Activated CD8-positive, alpha-beta memory T cell treated with anti-CD3 and anti-CD28 coated beads for 36 hours (primary cell): ENCODE results near the gene TNS3. TPM values are rescaled to one million over a fixed set of nuclear protein-coding genes. Genes with fewer than 3 reads are reported as not detected.
"Not testable (repeated sequence)": the region's sequence is repeated elsewhere in the genome, so short reads cannot be mapped to it uniquely, and the experiment has no call there.

Source experiments
- CTCF ChIA-PET: fragments of 350-600 bp; sonication (Branson Sonifier 250); formaldehyde crosslinking; loops from one replicate; lab custom pipeline; 2021; ENCODE audit warnings: antibody characterized with exemption; lab: Charles Lee
- POLR2A ChIA-PET: fragments of 350-600 bp; sonication (Branson Sonifier 250); formaldehyde crosslinking; loops from one replicate; lab custom pipeline; 2021; ENCODE audit warnings: antibody characterized with exemption; lab: Charles Lee
- total RNA-seq, 2 experiments: library from RNA; stranded (reverse); gene quantifications; one replicate each; pipeline ENCODE4 v1.2.3, GENCODE V29; 2021

TNS3 gene
- total RNA-seq, 2 experiments from 2014 or later: 1.4 to 2.0 TPM

- CTCF ChIA-PET: no interaction called here
- POLR2A ChIA-PET: no interaction called here
Measured at GRCh38 chr7:47447621-47448349, 134.1 kb downstream of the TNS3 start.

DNA sequence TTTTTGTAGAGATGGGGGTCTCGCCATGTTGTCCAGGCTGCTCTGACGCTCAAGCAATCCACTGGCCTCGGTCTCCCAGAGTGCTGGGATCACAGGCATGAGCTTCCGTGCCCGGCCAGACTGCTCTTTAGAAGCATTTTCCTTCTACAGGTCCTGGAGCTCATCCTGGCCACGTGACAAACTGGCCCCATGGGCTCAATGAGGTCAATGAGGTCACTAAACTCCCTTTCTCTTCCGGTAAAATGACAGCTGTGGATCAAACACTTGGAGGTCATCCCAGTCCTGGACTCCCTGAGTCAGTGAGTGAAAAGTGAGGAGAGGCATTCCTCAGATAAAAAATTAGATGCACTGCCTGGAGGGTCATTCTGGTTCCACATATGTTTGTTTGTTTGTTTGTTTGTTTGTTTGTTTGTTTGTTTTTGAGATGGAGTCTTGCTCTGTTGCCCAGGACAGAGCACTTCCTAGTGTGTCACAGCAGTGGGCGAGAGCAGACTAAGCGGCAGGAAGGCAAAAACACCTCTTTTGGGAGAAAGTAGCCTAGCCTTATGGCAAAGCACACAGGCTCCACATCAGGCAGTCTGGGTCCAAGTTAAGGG is 134.9 kb downstream of the TNS3 start:
- ChIA-PET POLR2A (no interaction called here), CTCF (no interaction called here)

DNA sequence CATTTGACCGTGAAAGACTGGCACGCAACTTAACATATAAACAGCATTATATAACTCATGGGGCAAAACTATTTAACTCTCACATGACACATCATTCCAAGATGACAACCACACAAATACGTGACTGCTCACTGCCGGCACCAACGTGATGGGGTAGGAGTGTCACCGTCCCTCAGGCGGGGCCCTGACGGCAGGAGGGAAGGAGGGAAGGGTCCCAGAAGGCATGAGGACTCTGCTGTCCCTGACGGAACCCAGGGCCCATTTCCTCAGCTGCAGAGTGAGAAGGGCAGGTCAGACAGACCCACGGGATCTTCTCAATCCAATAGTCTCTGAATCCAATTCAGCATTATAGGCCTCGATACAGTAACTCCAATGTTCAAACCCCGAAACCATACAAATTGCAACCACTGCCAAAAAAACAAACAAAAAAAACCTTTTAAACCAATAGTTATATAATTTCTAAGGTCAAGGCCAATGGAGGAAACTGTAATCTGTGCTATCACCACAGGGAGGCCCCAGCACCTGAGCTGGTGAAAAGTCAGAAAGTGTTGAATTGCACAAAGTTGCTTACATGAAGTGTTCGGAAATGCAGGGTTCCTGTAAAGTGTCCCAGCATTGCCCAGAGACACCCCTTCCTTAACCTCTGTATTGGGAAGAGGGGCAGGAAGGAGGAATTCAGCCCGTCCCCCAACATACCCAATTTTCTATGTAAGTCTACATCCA is 137.4 kb downstream of the TNS3 start:
- ChIA-PET CTCF (interaction anchor here (0.6 kb wide), 1 partner anchor 1616 kb away, joined by 3 read pairs; no protein-coding TSS in a partner anchor), POLR2A (no interaction called here)

DNA sequence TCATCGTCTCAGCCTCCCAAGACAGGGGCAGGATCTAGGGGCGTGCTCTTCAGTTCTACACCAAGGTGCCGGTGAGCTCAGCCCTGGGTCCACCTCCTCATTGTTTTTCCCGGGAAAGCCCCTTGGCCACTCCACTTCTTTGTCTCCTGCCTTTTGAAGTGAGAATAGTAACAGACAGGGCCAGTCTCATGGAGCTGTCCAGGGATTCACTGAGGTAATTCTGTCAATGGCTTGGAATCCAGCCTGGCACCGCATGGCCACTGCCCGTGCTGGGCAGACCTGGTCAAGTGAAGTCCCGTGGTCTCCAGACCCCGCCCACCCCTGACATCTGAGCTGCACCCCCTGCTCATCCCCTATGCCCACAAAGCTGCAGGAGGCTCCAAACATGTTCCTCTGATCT is 138.9 kb downstream of the TNS3 start:
- ChIA-PET CTCF (no interaction called here), POLR2A (no interaction called here)

DNA sequence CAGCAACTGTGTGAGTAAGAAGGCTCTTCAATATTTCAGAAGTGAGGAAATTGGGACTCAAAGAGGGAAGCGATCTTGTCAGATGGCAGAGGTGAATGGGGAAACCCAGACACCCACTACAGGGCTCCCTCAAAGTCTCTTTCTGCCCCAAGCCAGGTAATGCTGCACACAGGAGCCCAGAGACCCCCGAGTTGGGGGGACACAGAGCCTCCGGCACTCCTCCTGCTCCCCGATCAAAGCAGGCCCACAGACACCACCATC is 139.4 kb downstream of the TNS3 start:
- ChIA-PET POLR2A (no interaction called here), CTCF (no interaction called here)

- CTCF ChIA-PET: no interaction called here
Measured at GRCh38 chr7:47441796-47442604, 139.9 kb downstream of the TNS3 start.

DNA sequence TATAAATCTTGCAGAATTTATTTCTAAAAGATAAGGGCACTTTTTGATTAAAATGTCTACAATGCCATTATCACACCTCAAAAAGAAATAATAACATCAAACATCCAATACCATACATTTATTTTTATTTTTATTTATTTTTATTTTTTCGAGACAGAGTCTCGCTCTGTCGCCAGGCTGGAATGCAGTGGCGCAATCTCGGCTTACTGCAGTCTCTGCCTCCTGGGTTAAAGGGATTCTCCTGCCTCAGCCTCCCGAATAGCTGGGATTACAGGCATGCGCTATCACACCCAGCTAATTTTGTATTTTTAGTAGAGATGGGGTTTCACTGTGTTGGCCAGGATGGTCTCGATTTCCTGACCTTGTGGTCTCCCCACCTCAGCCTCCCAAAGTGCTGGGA is 140.9 kb downstream of the TNS3 start:
- CTCF ChIA-PET, POLR2A ChIA-PET: not testable (repeated sequence)

More at GRCh38 chr7:47441796-47442604, 139.9 kb downstream of the TNS3 start:
- POLR2A ChIA-PET: no interaction called here

GRCh38 chr7:47440320-47440719 is 141.6 kb downstream of the TNS3 start:
- ChIA-PET POLR2A (no interaction called here), CTCF (no interaction called here)

GRCh38 chr7:47439181-47439667 is 142.7 kb downstream of the TNS3 start:
- ChIA-PET POLR2A (no interaction called here), CTCF (no interaction called here)

GRCh38 chr7:47438411-47439029 is 143.4 kb downstream of the TNS3 start:
- CTCF ChIA-PET: no interaction called here
- POLR2A ChIA-PET: no interaction called here

GRCh38 chr7:47435889-47436312 is 146.0 kb downstream of the TNS3 start:
- POLR2A ChIA-PET: no interaction called here
- CTCF ChIA-PET: no interaction called here

GRCh38 chr7:47433564-47433895 is 148.4 kb downstream of the TNS3 start:
- ChIA-PET POLR2A (no interaction called here), CTCF (no interaction called here)

DNA sequence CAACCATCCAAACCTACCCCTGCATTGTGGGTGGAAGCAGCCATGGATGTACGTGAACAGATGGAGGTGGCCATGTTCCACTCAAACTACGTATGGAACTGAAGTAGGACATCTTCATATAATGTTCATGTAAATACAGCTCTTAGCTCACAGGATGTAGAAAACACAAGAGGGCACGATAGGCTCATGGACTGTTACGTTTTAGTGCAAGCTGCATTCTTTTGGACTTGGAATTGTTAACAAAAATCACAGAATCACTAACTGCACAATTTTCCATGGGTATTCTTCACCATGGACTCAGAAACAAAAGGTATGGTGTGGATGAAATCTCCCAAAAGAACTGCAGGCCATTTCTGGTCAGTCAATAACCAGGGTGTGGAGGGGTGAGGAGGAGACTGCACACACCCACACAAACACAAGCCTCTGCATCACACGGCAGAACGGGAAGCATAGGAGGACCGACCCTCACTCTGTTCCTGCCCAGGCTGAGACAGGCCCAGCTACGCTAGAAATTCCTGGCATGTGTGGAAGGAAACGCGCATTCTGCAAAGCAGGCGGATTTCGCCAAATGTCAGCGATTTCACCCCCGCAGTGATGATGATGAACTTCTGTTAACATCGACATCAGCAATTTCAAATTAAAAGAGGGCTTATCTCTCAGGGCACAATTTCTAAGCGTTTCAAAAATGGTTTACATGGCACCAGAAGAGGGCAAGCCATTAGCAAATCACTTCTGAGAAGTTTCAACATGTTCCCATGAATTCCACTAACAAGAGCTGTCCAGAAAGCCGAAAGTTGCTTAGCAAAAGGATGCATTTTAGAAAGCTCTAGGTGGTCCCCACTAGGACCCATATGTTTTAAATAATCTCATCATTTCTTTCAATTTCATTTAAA is 149.0 kb downstream of the TNS3 start:
- ChIA-PET POLR2A (no interaction called here), CTCF (interaction anchor here (0.6 kb wide), 1 partner anchor 12 kb away, joined by 3 read pairs; no protein-coding TSS in a partner anchor)

DNA sequence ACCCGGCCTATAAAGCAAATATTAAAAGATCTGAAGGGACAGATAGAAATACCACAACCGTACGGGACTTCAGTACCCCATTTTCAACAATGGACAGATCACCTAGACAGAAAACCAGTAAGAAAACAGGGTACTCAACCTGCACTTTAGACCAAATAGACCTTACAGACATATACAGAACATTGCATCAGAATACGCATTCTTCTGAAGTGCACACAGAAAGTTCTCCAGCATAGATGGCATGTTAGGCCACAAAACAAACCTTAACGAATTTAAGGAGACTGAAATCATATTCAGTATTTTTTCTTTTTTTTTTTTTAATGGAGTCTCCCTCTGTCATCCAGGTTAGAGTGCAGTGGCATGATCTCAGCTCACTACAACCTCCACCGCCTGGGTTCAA is 151.5 kb downstream of the TNS3 start:
- ChIA-PET CTCF (no interaction called here), POLR2A (no interaction called here)

DNA sequence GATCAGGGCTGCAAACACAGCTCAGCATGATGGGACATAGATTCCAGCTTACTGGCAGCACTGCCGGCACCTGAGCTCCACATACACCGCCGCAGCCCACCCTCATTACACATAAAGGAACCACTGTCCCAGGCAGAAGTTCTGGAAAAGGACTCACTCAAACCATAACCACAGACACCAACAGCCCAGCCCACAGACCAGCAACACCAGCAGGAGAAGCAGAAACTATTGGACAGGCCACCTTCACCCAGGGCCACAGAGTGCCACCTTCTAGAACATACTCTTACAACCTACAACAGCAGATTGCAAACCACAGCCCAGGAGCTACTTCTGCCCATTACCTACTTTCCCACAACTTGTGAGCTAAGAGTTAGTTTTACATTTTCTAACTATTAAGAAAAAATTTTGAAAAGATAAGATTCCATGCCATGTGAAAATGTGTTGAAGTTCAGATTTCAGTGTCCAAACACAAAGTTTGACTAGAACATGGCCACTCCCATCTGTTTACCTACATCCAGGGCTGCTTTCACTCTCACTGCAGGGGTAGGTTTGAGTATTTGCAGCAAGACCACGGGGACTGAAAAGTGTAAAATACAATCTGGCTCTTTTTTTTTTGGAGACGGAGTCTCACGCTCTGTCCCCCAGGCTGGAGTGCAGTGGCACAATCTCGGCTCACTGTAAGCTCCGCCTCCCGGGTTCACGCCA is 153.0 kb downstream of the TNS3 start:
- ChIA-PET POLR2A (no interaction called here), CTCF (no interaction called here)

- ChIA-PET POLR2A (no interaction called here), CTCF (no interaction called here)
Measured at GRCh38 chr7:47428052-47428767, 153.7 kb downstream of the TNS3 start.

DNA sequence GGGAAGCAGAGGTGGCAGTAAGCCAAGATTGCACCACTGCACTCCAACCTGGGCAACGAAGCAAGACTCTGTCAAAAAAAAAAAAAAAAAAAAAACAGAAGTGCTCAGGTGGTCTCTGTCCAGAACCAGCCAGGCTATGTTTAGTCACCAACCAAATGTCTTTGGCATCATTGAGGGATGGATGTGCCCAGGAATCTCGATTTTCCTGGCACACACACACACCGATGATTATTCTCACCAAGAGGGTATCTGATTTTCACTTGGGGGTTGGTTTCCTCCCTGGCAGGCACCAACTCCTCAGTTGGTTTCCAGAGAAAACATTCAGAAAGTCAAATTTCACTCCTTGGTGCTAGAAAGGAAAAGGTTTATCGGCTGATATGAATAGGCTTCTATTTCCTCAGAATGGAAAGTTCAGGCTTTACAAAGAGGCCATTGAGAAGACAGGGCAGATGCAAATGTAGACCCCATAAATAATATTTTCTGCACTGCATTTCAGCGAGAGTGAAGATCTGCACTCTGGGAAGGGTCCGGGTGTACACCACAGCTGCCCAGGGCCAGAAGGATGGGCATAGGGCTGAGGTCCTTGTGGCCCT is 154.8 kb downstream of the TNS3 start:
- ChIA-PET CTCF (no interaction called here), POLR2A (no interaction called here)
